Medulla oblongata (tissue), 1 donor: ENCODE measurements around the gene TBC1D12.
"Not testable (repeated sequence)": the region's sequence is repeated elsewhere in the genome, so short reads cannot be mapped to it uniquely, and the experiment has no call there.

Experiments used
- DNase-seq: peaks from one replicate; pipeline ENCODE4 v3.0.0-alpha.2; 2015; ENCODE audit errors: extremely low spot score

The TBC1D12 gene

GRCh38 chr10:94545391-94546048, 143.2 kb downstream of the TBC1D12 start, which contains the start of gene HELLS:
Gene HELLS (plus strand): TSS chr10:94545788. CDS start chr10:94545922, 134 bp downstream.
- DNase-seq, result peak; percentile 75

- peak; percentile 11 for DNase-seq
Measured at GRCh38 chr10:94546049-94546900, 143.9 kb downstream of the TBC1D12 start.

DNA sequence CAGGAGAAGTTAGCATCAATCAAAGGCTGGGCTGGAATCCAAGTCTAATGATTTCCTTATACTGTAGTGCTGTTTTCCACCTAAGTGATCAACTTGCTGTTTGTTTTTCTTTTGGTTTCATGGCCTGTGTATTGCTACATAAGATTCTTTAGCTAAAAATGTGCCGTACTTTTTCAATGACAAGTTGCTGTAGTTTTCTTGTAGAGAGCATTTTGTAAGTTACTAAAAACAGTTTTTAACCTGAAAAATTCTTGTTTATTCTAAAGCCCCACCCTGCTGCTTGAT, 144.5 kb downstream of the TBC1D12 start:
- no peak for DNase-seq

DNA sequence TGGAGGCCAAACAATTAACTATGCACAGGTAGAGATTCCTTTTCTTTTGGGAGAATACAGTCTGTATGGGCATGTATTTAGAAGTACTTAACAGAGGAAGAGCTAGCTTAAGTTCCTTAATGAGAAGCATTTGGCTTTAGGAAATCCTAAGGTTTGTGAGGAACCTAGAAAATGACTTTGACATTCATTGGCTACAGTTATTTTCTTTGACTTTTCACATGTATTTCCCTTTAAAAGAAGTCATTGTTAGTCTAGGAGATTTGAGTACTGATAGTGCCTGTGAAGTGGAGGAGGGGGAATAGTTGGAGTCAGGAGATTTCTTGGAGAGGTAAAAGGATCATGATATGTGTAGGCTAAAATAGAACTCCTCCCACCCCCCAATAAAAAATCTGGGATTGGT, 146.9 kb downstream of the TBC1D12 start:
- DNase-seq, result no peak

- DNase-seq, result not testable (repeated sequence)
Measured at GRCh38 chr10:94567714-94568307, 165.5 kb downstream of the TBC1D12 start.

GRCh38 chr10:94571081-94571480, 168.7 kb downstream of the TBC1D12 start:
- no peak for DNase-seq

DNA sequence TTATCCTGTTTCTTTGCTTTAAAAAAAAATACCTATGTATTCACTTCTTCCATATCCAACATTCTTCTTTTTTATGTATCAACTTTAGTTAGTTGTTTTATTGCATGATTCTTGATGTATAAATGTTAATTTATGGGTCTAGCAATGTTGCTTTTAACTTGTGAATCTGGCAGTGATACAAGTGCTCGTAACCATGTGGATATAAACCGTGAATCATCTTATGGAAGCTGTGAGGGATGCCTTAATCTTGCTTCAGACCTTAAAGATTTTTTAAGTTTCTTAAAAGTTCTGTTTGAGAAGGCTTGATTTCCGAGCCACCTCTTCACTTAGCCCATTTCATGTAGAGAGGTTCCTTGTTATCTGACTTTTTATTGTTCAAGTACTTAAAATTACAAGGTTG, 169.2 kb downstream of the TBC1D12 start:
- DNase-seq, result no peak

DNA sequence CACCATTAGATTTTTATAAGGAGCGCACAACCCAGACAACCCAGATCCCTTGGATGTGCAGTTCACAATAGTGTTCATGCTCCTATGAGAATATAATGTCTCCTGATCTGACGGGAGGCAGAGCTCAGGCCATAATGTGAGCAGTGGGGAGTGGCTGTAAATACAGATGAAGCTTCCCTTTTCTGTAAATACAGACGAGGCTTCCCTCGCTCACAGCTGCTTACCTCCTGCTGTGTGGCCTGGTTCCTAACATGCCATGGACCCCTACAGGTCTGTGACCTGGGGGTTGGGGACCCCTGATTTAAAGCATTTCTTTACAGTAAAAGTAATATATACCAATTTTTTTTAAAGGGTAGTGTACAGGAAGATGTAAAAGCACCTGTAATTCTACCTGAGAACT, 176.4 kb downstream of the TBC1D12 start:
- DNase-seq, result no peak

DNA sequence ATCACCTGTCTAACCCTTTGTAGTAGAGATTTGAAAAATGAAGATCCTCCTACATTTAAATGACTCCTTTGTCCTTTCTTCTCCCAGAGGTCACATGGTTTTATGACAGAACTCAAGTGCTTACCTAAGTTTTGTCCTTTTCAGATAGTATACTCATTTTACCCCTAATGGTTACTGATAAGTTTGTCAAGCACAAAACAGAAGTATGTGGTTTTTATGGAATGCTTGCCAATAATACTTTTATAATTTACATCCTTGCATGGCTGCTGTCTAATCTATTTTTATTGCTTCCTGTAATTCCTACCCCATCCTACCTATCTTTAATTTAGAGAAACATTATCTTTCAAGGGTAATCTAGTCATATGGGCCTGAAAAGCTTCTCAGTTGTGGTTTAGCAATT, 180.8 kb downstream of the TBC1D12 start:
- no peak for DNase-seq
